ENCODE results near the gene GPC6.

DNA sequence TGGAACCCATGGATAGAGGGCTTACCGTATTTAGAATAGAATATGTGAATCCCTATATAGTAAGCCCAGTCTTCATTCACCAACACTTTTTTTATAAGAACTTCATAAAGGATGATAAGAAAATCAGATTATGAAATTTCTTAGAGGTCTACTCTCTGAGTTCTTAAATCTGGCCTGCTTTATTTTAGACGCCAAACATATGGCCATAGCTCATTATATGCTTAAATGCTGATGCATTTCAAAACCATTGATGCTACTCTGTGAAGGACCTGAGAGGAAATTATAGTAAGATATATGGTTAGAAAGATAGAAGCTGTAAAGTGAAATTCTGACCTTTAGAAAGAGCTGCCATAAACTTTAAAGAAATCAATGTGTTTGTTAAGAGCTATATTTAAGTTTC lies 38.3 kb downstream of the GPC6 start:
- TF ChIP-seq, protein P1, sequence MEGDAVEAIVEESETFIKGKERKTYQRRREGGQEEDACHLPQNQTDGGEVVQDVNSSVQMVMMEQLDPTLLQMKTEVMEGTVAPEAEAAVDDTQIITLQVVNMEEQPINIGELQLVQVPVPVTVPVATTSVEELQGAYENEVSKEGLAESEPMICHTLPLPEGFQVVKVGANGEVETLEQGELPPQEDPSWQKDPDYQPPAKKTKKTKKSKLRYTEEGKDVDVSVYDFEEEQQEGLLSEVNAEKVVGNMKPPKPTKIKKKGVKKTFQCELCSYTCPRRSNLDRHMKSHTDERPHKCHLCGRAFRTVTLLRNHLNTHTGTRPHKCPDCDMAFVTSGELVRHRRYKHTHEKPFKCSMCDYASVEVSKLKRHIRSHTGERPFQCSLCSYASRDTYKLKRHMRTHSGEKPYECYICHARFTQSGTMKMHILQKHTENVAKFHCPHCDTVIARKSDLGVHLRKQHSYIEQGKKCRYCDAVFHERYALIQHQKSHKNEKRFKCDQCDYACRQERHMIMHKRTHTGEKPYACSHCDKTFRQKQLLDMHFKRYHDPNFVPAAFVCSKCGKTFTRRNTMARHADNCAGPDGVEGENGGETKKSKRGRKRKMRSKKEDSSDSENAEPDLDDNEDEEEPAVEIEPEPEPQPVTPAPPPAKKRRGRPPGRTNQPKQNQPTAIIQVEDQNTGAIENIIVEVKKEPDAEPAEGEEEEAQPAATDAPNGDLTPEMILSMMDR (IDR thresholded peaks at IDR 0.05; ENCODE audit: low read length) = no peak
- no peak for TF ChIP-seq EZH2 (IDR thresholded peaks at IDR 0.05; ENCODE audit: borderline replicate concordance, low read length)

Data from OCI-LY1 (cell line).